MM.1S (cell line): Measurements from ENCODE around the gene IL9R.
"Not testable (repeated sequence)": the region's sequence is repeated elsewhere in the genome, so short reads cannot be mapped to it uniquely, and the experiment has no call there.

Source experiments
- CTCF ChIP-seq: fragments of 300-600 bp; sonication (generic); IDR thresholded peaks from 2 replicates; pipeline ENCODE4 v1.5.1; 2016; ENCODE audit warnings: antibody characterized with exemption, low read length, mixed read lengths
- EZH2 ChIP-seq: fragments of 300-600 bp; sonication (generic); optimal IDR thresholded peaks from 2 replicates; pipeline ENCODE3; 2017; ENCODE audit warnings: low read depth, mild to moderate bottlenecking, antibody characterized with exemption, low read length, mixed read lengths

DNA sequence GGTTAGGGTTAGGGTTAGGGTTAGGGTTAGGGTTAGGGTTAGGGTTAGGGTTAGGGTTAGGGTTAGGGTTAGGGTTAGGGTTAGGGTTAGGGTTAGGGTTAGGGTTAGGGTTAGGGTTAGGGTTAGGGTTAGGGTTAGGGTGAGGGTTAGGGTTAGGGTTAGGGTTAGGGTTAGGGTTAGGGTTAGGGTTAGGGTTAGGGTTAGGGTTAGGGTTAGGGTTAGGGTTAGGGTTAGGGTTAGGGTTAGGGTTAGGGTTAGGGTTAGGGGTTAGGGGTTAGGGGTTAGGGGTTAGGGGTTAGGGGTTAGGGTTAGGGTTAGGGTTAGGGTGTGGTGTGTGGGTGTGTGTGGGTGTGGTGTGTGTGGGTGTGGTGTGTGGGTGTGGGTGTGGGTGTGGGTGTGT, 33.0 kb downstream of the IL9R start:
- not testable (repeated sequence) for TF ChIP-seq CTCF, EZH2
